NOMO-1 treated with dmso at 0.1 percent for 144 hours (cell line): Measurements from ENCODE around the gene ACVR2B.
"Not testable (repeated sequence)": the region's sequence is repeated elsewhere in the genome, so short reads cannot be mapped to it uniquely, and the experiment has no call there.

Source experiments
- DNase-seq: peaks from one replicate; lab custom pipeline; 2025; ENCODE audit not compliant: unreplicated experiment; lab: John Stamatoyannopoulos, UW

The ACVR2B gene

GRCh38 chr3:38453075-38453912 lies at the start of gene ACVR2B:
Gene ACVR2B, plus strand, starts transcription at chr3:38453890. Its CDS starts 433 bp downstream, at chr3:38454323.
- DNase-seq, result peak; percentile 53

DNA sequence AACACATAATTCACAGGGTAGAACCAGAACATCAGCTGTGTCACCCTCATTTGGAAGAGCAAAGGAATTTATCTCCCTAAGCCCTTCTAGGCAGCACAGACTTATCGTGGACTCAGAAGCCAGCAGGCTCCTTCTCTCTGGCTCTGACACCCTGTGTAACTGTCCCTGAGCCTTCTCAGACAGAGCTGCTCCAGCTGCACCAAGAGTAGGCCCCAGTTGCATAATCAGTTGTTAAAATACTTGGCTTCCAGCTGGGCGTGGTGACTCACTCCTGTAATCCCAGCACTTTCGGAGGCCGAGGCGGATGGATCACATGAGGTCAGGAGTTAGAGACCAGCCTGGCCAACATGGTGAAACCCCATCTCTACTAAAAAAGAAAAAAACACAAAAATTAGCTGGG lies 49.4 kb upstream of the ACVR2B start:
- no peak for DNase-seq

GRCh38 chr3:38411591-38411990 lies 42.1 kb upstream of the ACVR2B start:
- DNase-seq, result no peak

GRCh38 chr3:38420758-38421157 lies 32.9 kb upstream of the ACVR2B start:
- not testable (repeated sequence) for DNase-seq

- DNase-seq, result no peak
Observed at GRCh38 chr3:38421679-38422336, 31.9 kb upstream of the ACVR2B start.

DNA sequence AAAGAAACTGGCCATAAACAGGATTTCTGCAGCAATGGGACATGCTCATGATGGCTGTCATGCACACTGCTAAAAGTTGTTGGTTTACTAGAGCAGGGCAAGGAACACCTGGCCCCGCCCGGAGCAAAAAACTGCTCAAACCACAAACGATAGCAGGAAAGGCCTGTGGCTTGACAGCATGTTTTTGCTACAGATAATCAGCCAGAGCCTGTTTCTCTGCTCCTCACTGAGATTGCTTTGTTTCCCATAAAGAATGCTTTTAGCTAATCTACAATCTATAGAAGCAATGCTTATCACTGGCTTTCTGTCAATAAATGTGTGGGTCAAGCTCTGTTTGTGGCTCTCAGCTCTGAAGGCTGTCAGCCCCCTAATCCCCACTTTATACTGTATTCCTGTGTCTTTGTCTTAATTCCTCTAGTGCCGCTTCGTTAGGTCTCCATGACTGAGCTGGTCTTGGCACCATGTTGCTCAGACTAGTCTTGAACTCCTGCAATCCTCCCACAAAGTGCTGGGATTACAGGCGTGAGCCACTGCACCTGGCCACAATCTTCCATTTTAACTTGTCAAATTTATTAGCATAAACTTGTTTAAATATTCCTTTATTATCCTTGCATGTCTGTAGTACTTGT lies 26.8 kb upstream of the ACVR2B start:
- not testable (repeated sequence) for DNase-seq

DNA sequence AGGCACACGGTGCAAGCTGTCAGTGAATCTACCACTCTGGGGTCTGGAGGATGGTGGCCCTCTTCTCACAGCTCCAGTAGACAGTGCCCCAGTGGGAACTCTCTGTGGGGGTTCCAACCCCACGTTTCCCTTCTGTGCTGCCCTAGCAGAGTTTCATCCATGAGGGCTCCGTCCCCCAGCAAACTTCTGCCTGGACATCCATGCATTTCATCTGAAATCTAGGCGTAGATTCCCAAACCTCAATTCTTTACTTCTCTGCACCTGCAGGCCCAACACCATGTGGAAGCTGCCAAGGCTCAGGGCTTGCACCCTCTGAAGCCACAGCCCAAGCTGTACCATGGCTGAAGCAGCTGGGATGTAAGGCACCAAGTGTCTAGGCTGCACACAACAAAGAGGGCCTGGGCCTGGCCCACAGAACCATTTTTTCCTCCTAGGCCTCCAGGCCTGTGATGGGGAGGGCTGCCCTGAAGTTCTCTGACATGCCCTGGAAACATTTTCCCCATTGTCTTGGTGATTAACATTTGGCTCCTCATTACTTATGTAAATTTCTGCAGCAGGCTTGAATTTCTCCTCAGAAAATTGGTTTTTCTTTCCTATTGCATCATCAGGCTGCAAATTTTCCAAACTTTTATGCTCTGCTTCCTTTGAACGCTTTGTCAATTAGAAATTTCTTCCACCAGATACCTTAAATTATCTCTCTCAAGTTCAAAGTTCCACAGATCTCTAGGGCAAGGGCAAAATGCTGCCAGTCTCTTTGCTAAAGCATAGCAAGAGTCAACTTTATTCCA lies 20.6 kb upstream of the ACVR2B start:
- not testable (repeated sequence) for DNase-seq

DNA sequence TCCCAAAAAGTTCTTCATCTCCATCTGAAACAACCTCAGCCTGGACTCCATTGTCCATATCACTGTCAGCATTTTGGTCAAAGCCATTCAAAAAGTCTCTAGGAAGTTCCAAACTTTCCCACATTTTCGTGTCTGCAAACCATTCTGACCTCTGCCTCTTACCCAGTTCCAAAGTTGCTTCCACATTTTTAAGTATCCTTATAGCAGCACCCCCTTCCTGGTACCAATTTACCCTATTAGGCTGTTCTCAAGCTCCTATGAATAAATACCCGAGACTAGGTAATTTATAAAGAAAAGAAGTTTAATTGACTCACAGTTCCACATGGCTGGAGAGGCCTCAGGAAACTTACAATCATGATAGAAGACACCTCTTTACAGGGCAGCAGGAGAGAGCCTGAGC lies 20.0 kb upstream of the ACVR2B start:
- not testable (repeated sequence) for DNase-seq

DNA sequence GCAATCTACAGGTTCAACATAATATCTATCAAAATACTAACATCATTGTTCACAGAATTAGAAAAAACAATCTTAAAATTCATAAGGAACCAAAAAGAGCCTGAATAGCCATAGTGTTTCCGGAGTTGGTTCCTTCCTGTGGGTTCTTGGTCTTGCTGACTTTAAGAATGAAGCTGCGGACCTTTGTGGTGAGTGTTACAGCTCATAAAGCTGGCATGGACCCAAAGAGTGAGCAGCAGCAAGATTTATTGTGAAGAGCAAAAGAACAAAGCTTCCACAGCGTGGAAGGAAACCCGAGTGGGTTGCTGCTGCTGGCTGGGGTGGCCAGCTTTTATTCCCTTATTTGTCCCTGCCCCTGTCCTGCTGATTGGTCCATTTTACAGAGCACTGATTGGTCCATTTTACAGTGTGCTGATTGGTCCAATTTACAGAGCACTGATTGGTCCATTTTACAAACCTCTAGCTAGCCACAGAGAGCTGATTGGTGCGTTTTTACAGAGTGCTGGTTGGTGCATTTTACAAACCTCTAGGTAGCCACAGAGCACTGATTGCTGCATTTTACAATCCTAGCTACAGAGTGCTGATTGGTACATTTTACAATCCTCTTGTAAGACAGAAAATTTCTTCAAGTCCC lies 15.1 kb upstream of the ACVR2B start:
- DNase-seq, result not testable (repeated sequence)

DNA sequence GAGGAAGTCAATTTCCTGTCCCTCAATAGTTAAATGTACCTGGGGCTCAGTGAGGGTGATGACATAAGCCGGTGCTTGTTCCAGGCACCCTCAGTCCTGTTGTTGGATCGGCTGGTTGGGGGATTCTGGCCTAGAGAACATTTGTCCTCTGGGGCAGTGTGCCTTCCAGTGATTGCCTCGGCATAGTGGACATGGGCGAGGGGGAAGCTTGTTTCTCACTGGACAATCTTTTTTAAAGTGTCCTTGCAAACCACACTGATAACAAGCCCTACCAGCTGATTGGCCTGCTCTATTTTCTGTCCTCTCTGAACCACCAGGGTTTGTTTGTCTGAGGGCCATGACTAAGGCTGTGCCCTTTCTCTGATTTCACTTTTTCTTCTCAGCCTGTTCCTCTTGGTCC lies 10.5 kb upstream of the ACVR2B start:
- not testable (repeated sequence) for DNase-seq

DNA sequence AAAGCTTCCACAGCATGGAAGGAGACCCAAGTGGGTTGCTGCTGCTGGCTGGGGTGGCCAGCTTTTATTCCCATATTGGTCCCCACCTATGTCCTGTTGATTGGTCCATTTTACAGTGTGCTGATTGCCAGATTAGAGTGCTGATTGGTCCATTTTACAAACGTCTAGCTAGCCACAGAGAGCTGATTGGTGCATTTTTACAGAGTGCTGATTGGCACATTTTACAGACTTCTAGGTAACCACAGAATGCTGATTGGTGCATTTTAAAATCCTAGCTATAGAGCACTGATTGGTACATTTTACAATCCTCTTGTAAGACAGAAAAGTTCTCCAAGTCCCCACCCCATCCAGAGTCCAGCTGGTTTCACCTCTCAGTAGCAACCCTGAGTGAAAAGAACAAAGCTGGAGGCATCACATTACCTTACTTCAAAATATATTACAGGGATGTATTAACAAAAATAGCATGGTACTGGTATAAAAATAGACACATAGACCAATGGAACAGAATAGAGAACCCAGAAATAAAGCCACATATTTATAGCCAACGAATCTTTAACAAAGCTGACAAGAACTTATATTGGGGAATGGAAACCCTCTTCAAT lies 7.5 kb upstream of the ACVR2B start:
- no peak for DNase-seq

DNA sequence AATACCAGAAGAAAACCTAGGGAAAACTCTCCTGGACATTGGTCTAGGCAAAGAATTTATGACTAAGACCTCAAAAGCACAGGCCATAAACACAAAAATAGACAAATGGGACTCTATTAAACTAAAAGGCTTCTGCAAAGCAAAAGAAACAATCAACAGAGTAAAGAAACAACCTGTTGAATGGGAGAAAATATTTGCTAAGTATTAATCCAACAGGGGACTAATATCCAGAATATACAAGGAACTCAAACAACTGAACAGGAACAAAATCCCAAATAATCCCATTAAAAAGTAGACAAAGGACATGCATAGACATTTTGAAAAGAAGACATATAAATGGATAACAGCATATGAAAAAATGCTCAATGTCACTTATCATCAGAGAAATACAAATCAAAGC lies 6.9 kb upstream of the ACVR2B start:
- DNase-seq, result no peak

DNA sequence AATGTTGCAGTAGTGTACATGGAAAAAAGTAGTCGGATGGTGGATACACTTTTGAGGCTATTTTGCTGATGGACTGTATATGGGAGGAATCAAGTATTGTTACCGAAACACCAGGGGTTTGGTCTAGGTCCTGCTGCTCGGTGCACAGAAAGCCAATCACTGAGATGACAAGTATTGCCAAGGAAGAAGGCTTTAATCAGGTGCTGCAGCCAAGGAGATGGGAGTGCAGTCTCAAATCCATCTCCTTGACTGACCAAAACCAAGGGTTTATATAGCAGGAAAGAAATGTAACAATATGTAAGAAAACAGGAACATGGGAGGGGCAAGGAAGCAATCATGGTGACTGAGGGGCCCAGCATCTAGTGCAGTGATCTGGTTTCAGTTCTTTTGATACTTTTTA lies 2.8 kb upstream of the ACVR2B start:
- no peak for DNase-seq

DNA sequence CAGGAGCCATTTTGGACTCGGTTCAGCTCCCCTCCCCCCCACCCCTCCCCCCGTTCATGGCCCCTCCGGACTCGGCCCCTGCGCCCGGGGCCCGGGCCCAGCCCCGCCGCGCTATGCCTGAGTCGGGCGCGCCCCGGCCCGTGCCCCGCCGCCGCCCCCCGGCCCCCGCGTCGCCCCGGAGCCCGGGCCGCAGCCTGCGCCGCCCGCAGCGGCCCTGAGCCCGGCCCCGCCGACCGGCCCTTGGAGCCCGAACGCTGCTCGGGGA lies 155 bp downstream of the ACVR2B start:
- DNase-seq, result no peak

- peak; percentile 10 for DNase-seq
Observed at GRCh38 chr3:38454178-38454883, 641 bp downstream of the ACVR2B start.

DNA sequence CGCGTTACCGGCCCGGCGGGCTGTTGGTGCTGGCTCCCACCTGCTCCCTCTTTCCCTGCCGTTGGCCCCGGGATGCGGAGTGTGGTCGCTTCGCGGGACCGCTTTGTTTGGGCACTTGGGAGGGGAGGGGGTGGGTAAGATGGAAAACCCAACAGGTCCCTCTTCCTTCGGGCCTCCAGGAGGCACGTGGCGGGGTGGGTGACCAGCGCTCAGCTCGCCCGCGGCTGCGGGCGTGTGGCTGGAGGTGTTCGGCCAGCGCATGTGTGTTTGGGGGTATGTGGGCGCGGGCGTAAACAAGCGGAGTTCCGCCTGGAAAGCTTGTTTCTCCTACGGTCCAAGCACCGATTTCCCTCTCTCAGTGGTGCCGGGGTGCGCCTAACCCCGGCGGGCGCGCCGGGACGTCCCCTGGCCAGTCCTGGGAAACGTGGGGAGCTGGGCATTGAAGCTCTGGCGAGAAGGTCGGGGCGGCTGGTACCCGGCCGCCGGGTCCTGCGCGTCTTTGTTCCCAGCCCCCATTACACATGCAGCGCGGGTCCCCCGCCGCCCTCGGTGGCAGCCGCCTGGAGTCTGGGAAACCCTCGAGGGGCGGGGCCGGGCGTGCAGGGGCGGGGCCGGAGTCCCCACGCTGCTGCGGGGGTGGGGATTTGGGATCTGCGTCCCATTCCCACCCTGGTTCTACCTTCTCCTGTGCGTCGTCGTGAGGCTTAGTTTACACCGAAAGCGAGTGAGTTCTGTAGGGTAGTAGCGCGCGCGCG lies 1.4 kb downstream of the ACVR2B start:
- DNase-seq, result no peak

DNA sequence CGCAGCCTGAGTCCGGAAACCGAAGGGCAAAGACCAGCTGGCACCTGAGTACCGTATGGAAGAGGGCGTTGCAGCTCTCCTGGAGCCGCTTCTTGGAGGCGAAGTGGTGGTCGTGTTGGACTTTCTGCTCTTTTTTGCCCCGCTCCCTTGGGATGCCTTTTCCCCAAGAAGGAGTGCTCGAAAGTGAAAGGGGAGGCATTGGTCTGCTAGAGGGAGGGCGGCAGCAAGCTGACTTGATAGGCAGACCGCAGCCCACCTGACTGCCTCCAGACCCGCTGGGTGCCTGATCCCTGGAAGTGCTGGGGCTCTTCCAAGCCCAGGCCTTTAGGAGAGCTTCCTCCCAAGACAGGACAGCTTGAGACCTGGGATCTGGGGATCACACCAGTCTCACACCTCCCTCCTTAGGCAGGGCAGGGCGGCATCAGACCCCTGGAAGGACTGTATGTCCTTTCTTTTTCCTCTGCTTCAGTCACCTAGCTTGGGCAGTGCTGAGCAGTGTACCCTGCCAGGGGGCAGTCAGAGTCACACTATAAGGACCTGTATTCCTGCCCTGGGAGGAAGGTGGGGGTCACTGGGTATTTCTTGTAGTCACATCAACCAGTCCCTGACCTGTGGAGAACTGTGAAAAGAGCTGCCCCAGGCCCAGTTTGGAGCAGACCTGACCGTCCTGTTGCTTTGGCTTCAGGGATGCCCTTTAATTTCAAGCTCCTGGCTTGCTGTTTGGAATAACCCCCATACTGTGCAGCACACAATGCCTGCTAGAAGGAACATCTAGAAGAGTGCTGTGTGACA lies 2.1 kb downstream of the ACVR2B start:
- no peak for DNase-seq
